Measurements from ENCODE around the gene CMIP. TPM values are rescaled to one million over a fixed set of nuclear protein-coding genes. Genes with fewer than 3 reads are reported as not detected.

Gene CMIP
- total RNA-seq, 1 donor from 2014 or later: 163 TPM

- H3K27ac Mint-ChIP-seq (ENCODE audit: unreplicated experiment): no peak overlapping the region
- H3K36me3 Mint-ChIP-seq (ENCODE audit: unreplicated experiment): no peaks in the 10 kb centered on the region
- H3K4me1 Mint-ChIP-seq (ENCODE audit: low read depth, unreplicated experiment): peaks cover 34% of the 10 kb centered on the region
- no peak for TF ChIP-seq CTCF (IDR thresholded peaks at IDR 0.05; ENCODE audit: partially characterized antibody, unreplicated experiment)
- H3K27me3 Mint-ChIP-seq (ENCODE audit: unreplicated experiment): peaks cover 19% of the 10 kb centered on the region
- no peak overlapping the region for H3K4me3 Mint-ChIP-seq (ENCODE audit: unreplicated experiment)
- DNase-seq: no peak
- peaks cover 4% of the 10 kb centered on the region for H3K9me3 Mint-ChIP-seq (ENCODE audit: unreplicated experiment)
Observed at GRCh38 chr16:81548876-81549546, 104.4 kb downstream of the CMIP start.

GRCh38 chr16:81549547-81550431, 105.2 kb downstream of the CMIP start:
- Mint-ChIP-seq H3K36me3 (ENCODE audit: unreplicated experiment) (no peaks in the 10 kb centered on the region), H3K9me3 (ENCODE audit: unreplicated experiment) (peaks cover 1% of the 10 kb centered on the region), H3K4me1 (ENCODE audit: low read depth, unreplicated experiment) (peaks cover 39% of the 10 kb centered on the region), H3K4me3 (ENCODE audit: unreplicated experiment) (no peak overlapping the region), H3K27me3 (ENCODE audit: unreplicated experiment) (peaks cover 19% of the 10 kb centered on the region), H3K27ac (ENCODE audit: unreplicated experiment) (no peak overlapping the region)
- no peak for TF ChIP-seq CTCF (IDR thresholded peaks at IDR 0.05; ENCODE audit: partially characterized antibody, unreplicated experiment)
- no peak for DNase-seq

GRCh38 chr16:81550432-81550808, 105.8 kb downstream of the CMIP start:
- Mint-ChIP-seq H3K27ac (ENCODE audit: unreplicated experiment) (no peak overlapping the region), H3K9me3 (ENCODE audit: unreplicated experiment) (peaks cover 1% of the 10 kb centered on the region), H3K4me3 (ENCODE audit: unreplicated experiment) (no peak overlapping the region), H3K27me3 (ENCODE audit: unreplicated experiment) (peaks cover 19% of the 10 kb centered on the region), H3K36me3 (ENCODE audit: unreplicated experiment) (no peaks in the 10 kb centered on the region), H3K4me1 (ENCODE audit: low read depth, unreplicated experiment) (peaks cover 43% of the 10 kb centered on the region)
- no peak for DNase-seq
- TF ChIP-seq CTCF (IDR thresholded peaks at IDR 0.05; ENCODE audit: partially characterized antibody, unreplicated experiment): no peak

GRCh38 chr16:81551151-81551808, 106.7 kb downstream of the CMIP start:
- no peak for TF ChIP-seq CTCF (IDR thresholded peaks at IDR 0.05; ENCODE audit: partially characterized antibody, unreplicated experiment)
- no peak for DNase-seq
- H3K27ac Mint-ChIP-seq (ENCODE audit: unreplicated experiment): peak overlapping the region; percentile 22
- H3K36me3 Mint-ChIP-seq (ENCODE audit: unreplicated experiment): no peaks in the 10 kb centered on the region
- no peak overlapping the region for H3K4me3 Mint-ChIP-seq (ENCODE audit: unreplicated experiment)
- peaks cover 17% of the 10 kb centered on the region for H3K27me3 Mint-ChIP-seq (ENCODE audit: unreplicated experiment)
- H3K4me1 Mint-ChIP-seq (ENCODE audit: low read depth, unreplicated experiment): peaks cover 42% of the 10 kb centered on the region
- H3K9me3 Mint-ChIP-seq (ENCODE audit: unreplicated experiment): peaks cover 1% of the 10 kb centered on the region

Data from glutamatergic neuron (in vitro differentiated cells).